ENCODE data around the gene RBPJ. TPM values are rescaled to one million over a fixed set of nuclear protein-coding genes. Genes with fewer than 3 reads are reported as not detected.

RBPJ gene
- total RNA-seq, 1 donor from 2014 or later: 121 TPM

DNA sequence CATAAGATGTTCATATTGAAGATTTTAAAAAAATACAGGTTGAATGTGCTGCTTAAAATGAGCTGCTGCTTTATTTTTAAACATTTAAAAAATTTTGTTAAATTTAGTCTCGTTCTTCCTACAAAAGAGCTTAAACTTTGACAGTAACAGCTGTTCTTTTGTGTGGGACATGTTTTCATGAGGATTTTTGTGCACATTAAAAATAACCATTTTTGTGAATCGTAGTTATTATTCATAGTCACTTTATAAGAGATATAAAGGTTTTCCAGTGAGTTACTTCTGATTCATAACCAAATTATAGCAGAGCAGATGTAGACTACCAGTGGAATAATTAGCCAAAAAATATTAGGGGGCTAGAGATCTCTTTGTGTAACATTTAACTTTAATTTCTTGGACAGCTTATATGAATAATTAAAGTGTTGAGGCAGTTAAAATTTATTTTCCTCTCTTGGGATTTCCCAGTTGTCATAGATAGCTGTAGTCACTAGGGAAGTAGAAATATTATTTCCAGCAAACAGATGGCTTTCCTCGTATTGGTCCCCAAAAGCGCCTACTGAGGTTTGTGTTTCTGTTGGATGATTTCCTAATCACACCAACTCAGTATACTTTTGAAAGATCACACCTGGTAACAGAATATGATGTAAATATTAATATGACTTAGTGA, 24.2 kb downstream of the RBPJ start:
- peaks cover 4% of the 10 kb centered on the region for H3K9me3 Mint-ChIP-seq (ENCODE audit: unreplicated experiment)
- no peak overlapping the region for H3K4me3 Mint-ChIP-seq (ENCODE audit: unreplicated experiment)
- H3K27ac Mint-ChIP-seq (ENCODE audit: unreplicated experiment): peak overlapping the region; percentile 2
- no peak for DNase-seq
- H3K36me3 Mint-ChIP-seq (ENCODE audit: unreplicated experiment): no peaks in the 10 kb centered on the region
- TF ChIP-seq, protein P1, sequence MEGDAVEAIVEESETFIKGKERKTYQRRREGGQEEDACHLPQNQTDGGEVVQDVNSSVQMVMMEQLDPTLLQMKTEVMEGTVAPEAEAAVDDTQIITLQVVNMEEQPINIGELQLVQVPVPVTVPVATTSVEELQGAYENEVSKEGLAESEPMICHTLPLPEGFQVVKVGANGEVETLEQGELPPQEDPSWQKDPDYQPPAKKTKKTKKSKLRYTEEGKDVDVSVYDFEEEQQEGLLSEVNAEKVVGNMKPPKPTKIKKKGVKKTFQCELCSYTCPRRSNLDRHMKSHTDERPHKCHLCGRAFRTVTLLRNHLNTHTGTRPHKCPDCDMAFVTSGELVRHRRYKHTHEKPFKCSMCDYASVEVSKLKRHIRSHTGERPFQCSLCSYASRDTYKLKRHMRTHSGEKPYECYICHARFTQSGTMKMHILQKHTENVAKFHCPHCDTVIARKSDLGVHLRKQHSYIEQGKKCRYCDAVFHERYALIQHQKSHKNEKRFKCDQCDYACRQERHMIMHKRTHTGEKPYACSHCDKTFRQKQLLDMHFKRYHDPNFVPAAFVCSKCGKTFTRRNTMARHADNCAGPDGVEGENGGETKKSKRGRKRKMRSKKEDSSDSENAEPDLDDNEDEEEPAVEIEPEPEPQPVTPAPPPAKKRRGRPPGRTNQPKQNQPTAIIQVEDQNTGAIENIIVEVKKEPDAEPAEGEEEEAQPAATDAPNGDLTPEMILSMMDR (IDR thresholded peaks at IDR 0.05; ENCODE audit: partially characterized antibody, unreplicated experiment): no peak
- H3K27me3 Mint-ChIP-seq (ENCODE audit: unreplicated experiment): peaks cover 2% of the 10 kb centered on the region
- peaks cover 29% of the 10 kb centered on the region for H3K4me1 Mint-ChIP-seq (ENCODE audit: low read depth, unreplicated experiment)

DNA sequence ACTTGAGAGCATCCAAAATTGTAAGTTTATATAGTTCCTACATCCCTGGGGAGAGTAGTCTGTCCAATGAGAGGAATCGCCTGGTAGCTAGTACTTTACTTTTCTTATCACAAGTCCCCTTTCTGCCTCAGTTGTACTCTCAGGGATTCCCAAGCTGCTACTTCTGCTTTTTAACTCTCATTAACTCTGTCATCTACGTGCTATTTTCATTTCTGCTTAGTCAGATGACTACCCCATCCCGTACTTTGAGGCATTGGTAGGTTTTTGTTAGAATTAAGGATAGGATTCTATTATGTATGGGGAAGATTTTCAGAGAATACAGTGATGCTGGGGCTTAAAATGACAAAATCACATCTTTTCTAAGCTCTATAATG, 24.7 kb downstream of the RBPJ start:
- Mint-ChIP-seq H3K4me1 (ENCODE audit: low read depth, unreplicated experiment) (peaks cover 29% of the 10 kb centered on the region), H3K27ac (ENCODE audit: unreplicated experiment) (peak overlapping the region; percentile 2), H3K9me3 (ENCODE audit: unreplicated experiment) (peaks cover 4% of the 10 kb centered on the region)

DNA sequence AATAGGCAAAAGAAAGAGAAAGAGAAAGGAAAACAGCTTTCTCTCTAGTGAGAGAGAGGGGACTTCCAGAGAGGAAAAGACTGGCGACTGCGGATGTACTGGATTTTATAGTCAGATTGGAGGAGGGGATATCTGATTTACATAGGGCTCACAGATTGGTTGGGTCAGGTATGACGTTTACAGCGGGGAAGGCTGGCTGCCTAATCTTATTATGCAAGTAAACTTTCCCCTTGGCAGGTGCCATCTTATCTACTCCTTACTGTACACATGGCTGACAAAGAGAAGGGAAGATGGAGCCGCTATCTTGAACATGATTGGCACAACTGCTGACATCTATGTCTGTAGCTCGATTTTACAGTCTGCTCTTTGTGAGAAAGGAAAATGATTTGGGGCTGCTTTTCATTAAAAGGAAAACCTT, 25.4 kb downstream of the RBPJ start:
- Mint-ChIP-seq H3K4me3 (ENCODE audit: unreplicated experiment) (no peak overlapping the region), H3K4me1 (ENCODE audit: low read depth, unreplicated experiment) (peaks cover 26% of the 10 kb centered on the region), H3K36me3 (ENCODE audit: unreplicated experiment) (no peaks in the 10 kb centered on the region), H3K9me3 (ENCODE audit: unreplicated experiment) (peaks cover 4% of the 10 kb centered on the region), H3K27me3 (ENCODE audit: unreplicated experiment) (peaks cover 2% of the 10 kb centered on the region), H3K27ac (ENCODE audit: unreplicated experiment) (peak overlapping the region; percentile 35)
- no peak for DNase-seq
- TF ChIP-seq, protein P1 (IDR thresholded peaks at IDR 0.05; ENCODE audit: partially characterized antibody, unreplicated experiment): no peak

More for the DNA sequence above, 24.7 kb downstream of the RBPJ start:
- no peak for DNase-seq
- Mint-ChIP-seq H3K36me3 (ENCODE audit: unreplicated experiment) (no peaks in the 10 kb centered on the region), H3K27me3 (ENCODE audit: unreplicated experiment) (peaks cover 2% of the 10 kb centered on the region), H3K4me3 (ENCODE audit: unreplicated experiment) (no peak overlapping the region)
- TF ChIP-seq, protein P1 (IDR thresholded peaks at IDR 0.05; ENCODE audit: partially characterized antibody, unreplicated experiment): no peak

DNA sequence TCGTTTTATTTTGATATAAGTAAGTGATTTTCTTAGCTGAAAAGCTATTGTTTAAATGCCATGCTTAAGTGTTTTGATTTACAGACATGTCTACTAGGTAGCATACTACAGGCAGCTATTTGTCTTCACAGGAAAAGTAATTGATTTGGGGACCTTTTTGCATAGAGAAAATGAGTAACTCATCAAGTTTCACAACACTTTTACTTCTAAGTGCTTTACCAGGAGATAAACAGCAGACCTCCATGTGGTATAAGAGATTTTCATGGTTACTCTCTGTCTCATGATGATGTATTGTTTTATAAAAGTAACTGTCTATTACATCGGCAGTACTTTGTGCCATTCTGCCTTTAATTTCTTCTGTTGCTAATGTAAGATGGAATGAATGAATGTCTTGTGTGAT, 28.7 kb downstream of the RBPJ start:
- H3K4me1 Mint-ChIP-seq (ENCODE audit: low read depth, unreplicated experiment): peaks cover 16% of the 10 kb centered on the region
- H3K4me3 Mint-ChIP-seq (ENCODE audit: unreplicated experiment): no peak overlapping the region
- H3K36me3 Mint-ChIP-seq (ENCODE audit: unreplicated experiment): no peaks in the 10 kb centered on the region
- no peak overlapping the region for H3K27ac Mint-ChIP-seq (ENCODE audit: unreplicated experiment)
- no peak for DNase-seq
- TF ChIP-seq, protein P1 (IDR thresholded peaks at IDR 0.05; ENCODE audit: partially characterized antibody, unreplicated experiment): no peak
- peaks cover 4% of the 10 kb centered on the region for H3K9me3 Mint-ChIP-seq (ENCODE audit: unreplicated experiment)
- H3K27me3 Mint-ChIP-seq (ENCODE audit: unreplicated experiment): peaks cover 2% of the 10 kb centered on the region

DNA sequence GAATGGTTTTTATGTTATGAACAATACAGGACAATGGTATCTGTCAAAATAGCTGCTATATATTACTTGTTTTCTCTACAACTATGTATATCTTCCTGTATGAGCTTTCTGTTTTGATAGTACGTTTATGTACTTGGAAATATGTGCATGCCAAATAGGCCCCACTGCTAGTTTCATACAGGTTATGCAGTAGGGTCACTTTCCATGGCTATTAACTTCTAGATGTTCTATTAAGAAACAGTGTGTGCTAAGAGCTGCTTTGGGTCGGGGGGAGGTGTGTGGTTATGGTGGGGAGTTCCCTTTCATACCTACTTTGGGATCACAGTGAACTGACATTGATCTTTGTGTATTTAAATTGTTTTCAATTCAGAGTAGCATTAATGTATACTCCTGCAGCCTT, 30.9 kb downstream of the RBPJ start:
- Mint-ChIP-seq H3K27me3 (ENCODE audit: unreplicated experiment) (peaks cover 2% of the 10 kb centered on the region), H3K27ac (ENCODE audit: unreplicated experiment) (no peak overlapping the region), H3K4me3 (ENCODE audit: unreplicated experiment) (no peak overlapping the region), H3K4me1 (ENCODE audit: low read depth, unreplicated experiment) (peaks cover 7% of the 10 kb centered on the region), H3K9me3 (ENCODE audit: unreplicated experiment) (peaks cover 2% of the 10 kb centered on the region), H3K36me3 (ENCODE audit: unreplicated experiment) (no peaks in the 10 kb centered on the region)
- TF ChIP-seq, protein P1 (IDR thresholded peaks at IDR 0.05; ENCODE audit: partially characterized antibody, unreplicated experiment): no peak
- DNase-seq: no peak

Data from glutamatergic neuron (in vitro differentiated cells).